ENCODE measurements around the gene CDKAL1.

CDKAL1 gene

GRCh38 chr6:21132446-21132845, 598.2 kb downstream of the CDKAL1 start:
- no peak for DNase-seq

- DNase-seq: no peak
Observed at GRCh38 chr6:21132856-21133838, 598.9 kb downstream of the CDKAL1 start.

GRCh38 chr6:21133901-21134300, 599.6 kb downstream of the CDKAL1 start:
- no peak for DNase-seq

GRCh38 chr6:21134356-21134755, 600.1 kb downstream of the CDKAL1 start:
- no peak for DNase-seq

GRCh38 chr6:21135484-21136013, 601.3 kb downstream of the CDKAL1 start:
- DNase-seq: no peak

GRCh38 chr6:21137700-21138335, 603.6 kb downstream of the CDKAL1 start:
- DNase-seq: no peak

- DNase-seq: no peak
Observed at GRCh38 chr6:21138336-21139069, 604.2 kb downstream of the CDKAL1 start.

- no peak for DNase-seq
Observed at GRCh38 chr6:21140966-21141365, 606.7 kb downstream of the CDKAL1 start.

- DNase-seq: no peak
Observed at GRCh38 chr6:21141616-21142303, 607.5 kb downstream of the CDKAL1 start.

- no peak for DNase-seq
Observed at GRCh38 chr6:21142741-21143140, 608.5 kb downstream of the CDKAL1 start.

GRCh38 chr6:21143645-21144044, 609.4 kb downstream of the CDKAL1 start:
- DNase-seq: no peak

- no peak for DNase-seq
Observed at GRCh38 chr6:21144928-21145327, 610.7 kb downstream of the CDKAL1 start.

GRCh38 chr6:21147995-21148394, 613.7 kb downstream of the CDKAL1 start:
- DNase-seq: no peak

- no peak for DNase-seq
Observed at GRCh38 chr6:21149470-21149869, 615.2 kb downstream of the CDKAL1 start.

GRCh38 chr6:21150667-21151066, 616.4 kb downstream of the CDKAL1 start:
- no peak for DNase-seq

GRCh38 chr6:21151119-21151518, 616.9 kb downstream of the CDKAL1 start:
- no peak for DNase-seq

GRCh38 chr6:21151530-21151929, 617.3 kb downstream of the CDKAL1 start:
- DNase-seq: no peak

GRCh38 chr6:21157186-21157929, 623.1 kb downstream of the CDKAL1 start:
- DNase-seq: no peak

GRCh38 chr6:21158149-21158548, 623.9 kb downstream of the CDKAL1 start:
- DNase-seq: no peak

- DNase-seq: no peak
Observed at GRCh38 chr6:21158873-21159272, 624.6 kb downstream of the CDKAL1 start.

GRCh38 chr6:21159465-21159864, 625.2 kb downstream of the CDKAL1 start:
- DNase-seq: no peak

- DNase-seq: no peak
Observed at GRCh38 chr6:21161707-21162106, 627.5 kb downstream of the CDKAL1 start.
